Right lobe of liver (tissue), 4 donors: ENCODE results near the gene SLC10A1.

Experiments used
- POLR2A ChIP-seq: fragments of 450-650 bp; IDR thresholded peaks from one replicate; pipeline ENCODE4 v1.6.1; 2017; ENCODE audit warnings: antibody characterized with exemption, mild to moderate bottlenecking
- TF ChIP-seq, protein P1 (sequence below), 4 donors: fragments of 200-600 bp in 3 of 4; fragments of 450-650 bp in 1 of 4; IDR thresholded peaks; one replicate each; pipeline versions ENCODE4 v1.5.1 to v1.8.0; 2016 to 2022; ENCODE audit warnings: antibody characterized with exemption in 4 of 4, mild to moderate bottlenecking in 2 of 4
- donor health status: DM: no; HTN: no; CAD: no.
- donor health status: DM: no; HTN: no; CAD: no.
- donor health status: DM: no; HTN: yes; CAD: no.

DNA sequence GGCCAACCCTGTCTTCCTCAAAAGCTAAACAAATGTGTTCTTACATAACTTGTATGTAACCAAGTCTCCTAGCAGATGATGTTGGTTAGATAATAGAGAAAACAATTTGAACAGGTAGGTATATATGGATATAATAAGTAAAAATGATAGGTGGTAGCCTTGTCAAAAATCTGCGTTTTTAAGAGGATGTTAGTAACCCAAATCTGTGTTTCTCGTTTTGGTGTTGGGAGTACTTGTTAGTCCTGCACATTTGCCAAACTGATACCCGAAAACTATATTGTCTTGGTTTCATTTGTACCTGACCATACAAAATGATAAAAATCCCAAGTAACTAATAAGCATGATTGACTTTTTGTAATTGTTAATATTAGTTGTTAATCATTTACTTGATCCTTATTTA lies 22.0 kb downstream of the SLC10A1 start:
- TF ChIP-seq, protein P1, sequence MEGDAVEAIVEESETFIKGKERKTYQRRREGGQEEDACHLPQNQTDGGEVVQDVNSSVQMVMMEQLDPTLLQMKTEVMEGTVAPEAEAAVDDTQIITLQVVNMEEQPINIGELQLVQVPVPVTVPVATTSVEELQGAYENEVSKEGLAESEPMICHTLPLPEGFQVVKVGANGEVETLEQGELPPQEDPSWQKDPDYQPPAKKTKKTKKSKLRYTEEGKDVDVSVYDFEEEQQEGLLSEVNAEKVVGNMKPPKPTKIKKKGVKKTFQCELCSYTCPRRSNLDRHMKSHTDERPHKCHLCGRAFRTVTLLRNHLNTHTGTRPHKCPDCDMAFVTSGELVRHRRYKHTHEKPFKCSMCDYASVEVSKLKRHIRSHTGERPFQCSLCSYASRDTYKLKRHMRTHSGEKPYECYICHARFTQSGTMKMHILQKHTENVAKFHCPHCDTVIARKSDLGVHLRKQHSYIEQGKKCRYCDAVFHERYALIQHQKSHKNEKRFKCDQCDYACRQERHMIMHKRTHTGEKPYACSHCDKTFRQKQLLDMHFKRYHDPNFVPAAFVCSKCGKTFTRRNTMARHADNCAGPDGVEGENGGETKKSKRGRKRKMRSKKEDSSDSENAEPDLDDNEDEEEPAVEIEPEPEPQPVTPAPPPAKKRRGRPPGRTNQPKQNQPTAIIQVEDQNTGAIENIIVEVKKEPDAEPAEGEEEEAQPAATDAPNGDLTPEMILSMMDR (IDR thresholded peaks at IDR 0.05), result no peak
- TF ChIP-seq POLR2A, result no peak
